ENCODE results near the gene APLNR. TPM values are rescaled to one million over a fixed set of nuclear protein-coding genes. Genes with fewer than 3 reads are reported as not detected.

Gene APLNR
- total and polyA plus RNA-seq, 2 donors (not counting 1 experiment from before 2014, with no cell fraction given): not detected

DNA sequence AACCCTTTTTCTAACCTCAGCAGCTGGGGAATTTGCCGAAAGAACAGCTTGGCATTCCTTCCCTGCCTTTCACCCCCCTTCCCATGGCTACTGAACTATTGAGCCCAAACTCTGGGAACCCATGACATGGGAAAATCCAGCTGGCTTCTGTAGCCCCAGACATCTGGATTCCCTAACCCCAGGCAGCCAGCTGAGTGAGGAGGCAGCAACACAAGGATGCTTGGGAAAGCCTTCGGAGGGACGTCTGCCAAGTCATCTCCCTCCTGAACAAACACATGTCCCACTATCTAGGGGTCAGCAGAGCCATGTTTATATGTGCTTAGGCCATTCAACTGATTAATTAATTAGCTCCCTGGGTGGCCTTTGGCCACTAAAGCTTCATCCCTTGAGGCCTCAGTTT is 33.7 kb downstream of the APLNR start:
- no peak overlapping the region for H3K4me3 ChIP-seq (ENCODE audit: control extremely low read depth in 1 of 5, extremely low read depth in 1 of 5, insufficient read depth in 1 of 5, low read depth in 2 of 5, low read length in 4 of 5)
- no peak overlapping the region for H3K9ac ChIP-seq (ENCODE audit: low read length)
- no peaks in the 10 kb centered on the region for H4K20me1 ChIP-seq (ENCODE audit: control insufficient read depth, insufficient read depth, low read length, poor library complexity, severe bottlenecking)
- H3K27ac ChIP-seq (ENCODE audit: low read length in 2 of 2): no peak overlapping the region
- no peaks in the 10 kb centered on the region for H3K4me1 ChIP-seq (ENCODE audit: control insufficient read depth in 2 of 2, insufficient read depth in 2 of 2, low read length in 2 of 2)
- DNase-seq (no peak), ATAC-seq (ENCODE audit: low read depth) (no peak)
- H3K79me2 ChIP-seq (ENCODE audit: control insufficient read depth, insufficient read depth, low read length): no peaks in the 10 kb centered on the region
- ChIA-PET POLR2A (no interaction called here), CTCF (no interaction called here)
- H3K27me3 ChIP-seq (replicated peaks in 1 of 4; ENCODE audit: control extremely low read depth in 1 of 4, control insufficient read depth in 3 of 4, insufficient read depth in 4 of 4, low read length in 3 of 4): no peaks in the 10 kb centered on the region
- H3K9me3 ChIP-seq (ENCODE audit: control extremely low read depth in 1 of 3, control insufficient read depth in 2 of 3, insufficient read depth in 1 of 3, low read length in 2 of 3): no peaks in the 10 kb centered on the region
- intact Hi-C loops (cut with micrococcal nuclease): no loop called here
- H3K9me3 Mint-ChIP-seq (ENCODE audit: insufficient read depth): no peaks in the 10 kb centered on the region
- H3K27ac Mint-ChIP-seq: no peak overlapping the region
- no peak overlapping the region for H3K4me3 Mint-ChIP-seq
- 64% methylated on average over 3 of the region's 3 CpGs for WGBS (ENCODE audit: insufficient coverage)
- H3K4me2 ChIP-seq (replicated peaks; ENCODE audit: low read depth, low read length, poor library complexity, severe bottlenecking): no peak overlapping the region
- no peaks in the 10 kb centered on the region for H3K4me1 Mint-ChIP-seq
- H3K27me3 Mint-ChIP-seq: peaks cover 18% of the 10 kb centered on the region
- no peak overlapping the region for H2AFZ ChIP-seq (ENCODE audit: insufficient read depth, low read depth, low read length, poor library complexity, severe bottlenecking)
- TF ChIP-seq EZH2 (IDR thresholded peaks at IDR 0.05; ENCODE audit: borderline replicate concordance, insufficient read depth, low read depth, low read length, poor library complexity, severe bottlenecking): no peak
- TF ChIP-seq, protein P1, sequence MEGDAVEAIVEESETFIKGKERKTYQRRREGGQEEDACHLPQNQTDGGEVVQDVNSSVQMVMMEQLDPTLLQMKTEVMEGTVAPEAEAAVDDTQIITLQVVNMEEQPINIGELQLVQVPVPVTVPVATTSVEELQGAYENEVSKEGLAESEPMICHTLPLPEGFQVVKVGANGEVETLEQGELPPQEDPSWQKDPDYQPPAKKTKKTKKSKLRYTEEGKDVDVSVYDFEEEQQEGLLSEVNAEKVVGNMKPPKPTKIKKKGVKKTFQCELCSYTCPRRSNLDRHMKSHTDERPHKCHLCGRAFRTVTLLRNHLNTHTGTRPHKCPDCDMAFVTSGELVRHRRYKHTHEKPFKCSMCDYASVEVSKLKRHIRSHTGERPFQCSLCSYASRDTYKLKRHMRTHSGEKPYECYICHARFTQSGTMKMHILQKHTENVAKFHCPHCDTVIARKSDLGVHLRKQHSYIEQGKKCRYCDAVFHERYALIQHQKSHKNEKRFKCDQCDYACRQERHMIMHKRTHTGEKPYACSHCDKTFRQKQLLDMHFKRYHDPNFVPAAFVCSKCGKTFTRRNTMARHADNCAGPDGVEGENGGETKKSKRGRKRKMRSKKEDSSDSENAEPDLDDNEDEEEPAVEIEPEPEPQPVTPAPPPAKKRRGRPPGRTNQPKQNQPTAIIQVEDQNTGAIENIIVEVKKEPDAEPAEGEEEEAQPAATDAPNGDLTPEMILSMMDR (IDR thresholded peaks at IDR 0.05): no peak
- no peaks in the 10 kb centered on the region for H3K36me3 ChIP-seq (replicated peaks in 1 of 2; ENCODE audit: control extremely low read depth in 1 of 2, control insufficient read depth in 1 of 2, extremely low read depth in 1 of 2, insufficient read depth in 2 of 2, low read length in 1 of 2)

DNA sequence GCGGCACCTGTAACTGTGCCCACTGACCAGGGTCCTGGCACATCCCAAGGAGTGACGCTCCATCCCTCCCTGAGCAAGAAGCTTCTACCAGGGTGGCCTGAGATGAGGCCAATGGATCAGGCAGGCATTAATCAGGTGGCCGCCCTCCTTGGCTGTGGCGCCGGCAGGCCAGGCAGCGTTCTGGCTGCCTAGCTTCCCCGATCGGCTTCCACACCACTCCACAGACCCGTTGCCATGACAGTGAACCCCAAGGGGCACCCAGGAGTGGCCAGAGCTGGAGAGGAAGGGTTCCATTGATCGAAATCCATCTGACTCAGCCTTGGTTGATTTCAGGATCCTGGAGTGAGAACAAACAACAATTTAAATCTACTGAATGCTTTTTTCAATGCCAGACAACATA is 34.8 kb downstream of the APLNR start:
- H3K27ac Mint-ChIP-seq: no peak overlapping the region
- ATAC-seq (ENCODE audit: low read depth) (no peak), DNase-seq (no peak)
- H3K27me3 ChIP-seq (replicated peaks in 1 of 4; ENCODE audit: control extremely low read depth in 1 of 4, control insufficient read depth in 3 of 4, insufficient read depth in 4 of 4, low read length in 3 of 4): no peaks in the 10 kb centered on the region
- intact Hi-C loops (cut with micrococcal nuclease): no loop called here
- H3K4me1 ChIP-seq (ENCODE audit: control insufficient read depth in 2 of 2, insufficient read depth in 2 of 2, low read length in 2 of 2): no peaks in the 10 kb centered on the region
- 95% methylated on average over 6 of the region's 10 CpGs for WGBS (ENCODE audit: insufficient coverage)
- POLR2A ChIA-PET: no interaction called here
- H3K36me3 ChIP-seq (replicated peaks in 1 of 2; ENCODE audit: control extremely low read depth in 1 of 2, control insufficient read depth in 1 of 2, extremely low read depth in 1 of 2, insufficient read depth in 2 of 2, low read length in 1 of 2): no peaks in the 10 kb centered on the region
- H3K9ac ChIP-seq (ENCODE audit: low read length): no peak overlapping the region
- no peak overlapping the region for H2AFZ ChIP-seq (ENCODE audit: insufficient read depth, low read depth, low read length, poor library complexity, severe bottlenecking)
- H3K4me2 ChIP-seq (replicated peaks; ENCODE audit: low read depth, low read length, poor library complexity, severe bottlenecking): no peak overlapping the region
- no peaks in the 10 kb centered on the region for H3K9me3 Mint-ChIP-seq (ENCODE audit: insufficient read depth)
- H4K20me1 ChIP-seq (ENCODE audit: control insufficient read depth, insufficient read depth, low read length, poor library complexity, severe bottlenecking): no peaks in the 10 kb centered on the region
- no peaks in the 10 kb centered on the region for H3K4me1 Mint-ChIP-seq
- TF ChIP-seq, protein P1 (IDR thresholded peaks at IDR 0.05): no peak
- TF ChIP-seq EZH2 (IDR thresholded peaks at IDR 0.05; ENCODE audit: borderline replicate concordance, insufficient read depth, low read depth, low read length, poor library complexity, severe bottlenecking): no peak
- no peak overlapping the region for H3K4me3 ChIP-seq (ENCODE audit: control extremely low read depth in 1 of 5, extremely low read depth in 1 of 5, insufficient read depth in 1 of 5, low read depth in 2 of 5, low read length in 4 of 5)
- no peak overlapping the region for H3K4me3 Mint-ChIP-seq
- no peaks in the 10 kb centered on the region for H3K9me3 ChIP-seq (ENCODE audit: control extremely low read depth in 1 of 3, control insufficient read depth in 2 of 3, insufficient read depth in 1 of 3, low read length in 2 of 3)
- H3K79me2 ChIP-seq (ENCODE audit: control insufficient read depth, insufficient read depth, low read length): no peaks in the 10 kb centered on the region
- no peak overlapping the region for H3K27ac ChIP-seq (ENCODE audit: low read length in 2 of 2)
- H3K27me3 Mint-ChIP-seq: peaks cover 14% of the 10 kb centered on the region
- CTCF ChIA-PET: no interaction called here
